Measurements from ENCODE around the gene AGER. TPM values are rescaled to one million over a fixed set of nuclear protein-coding genes. Genes with fewer than 3 reads are reported as not detected.
A peak's percentile ranks its signal among the peaks of the same experiment; 100 is the strongest.

The AGER gene
- total and polyA plus RNA-seq, 9 of the 15 experiments (the other 6 are each of a cell fraction or from before 2014, with no cell fraction given), result 1.2 to 11.5 (median 4.1) TPM

- TF ChIP-seq UBTF (IDR thresholded peaks at IDR 0.05; ENCODE audit: borderline replicate concordance in 1 of 2, low read depth in 2 of 2, low read length in 2 of 2) (no peak), SMAD4 (CRISPR knock-in tag; conservative IDR thresholded peaks at IDR 0.05) (0 out of 2 replicates have a peak, but pooled peaks have one; percentile 39), CXXC5 (CRISPR knock-in tag; IDR thresholded peaks at IDR 0.05) (peak; percentile 60), STAG1 (CRISPR knock-in tag; IDR thresholded peaks at IDR 0.05; ENCODE audit: borderline replicate concordance) (no peak), ZNF830 (CRISPR knock-in tag; IDR thresholded peaks at IDR 0.05) (no peak), SMAD1 (IDR thresholded peaks at IDR 0.05; ENCODE audit: low read depth, low read length, partially characterized antibody) (no peak), SRSF9 (IDR thresholded peaks at IDR 0.05; ENCODE audit: borderline replicate concordance, low read depth, low read length) (no peak), FOXK2 (conservative IDR thresholded peaks at IDR 0.05 in 1 of 2, IDR thresholded peaks at IDR 0.05 in 1 of 2; ENCODE audit: low read depth in 2 of 2) (no peak), E2F3 (CRISPR knock-in tag; IDR thresholded peaks at IDR 0.05) (no peak), TAL1 (IDR thresholded peaks at IDR 0.05) (peak; percentile 16; the same call in 1 of the 2 replicates), MED1 (CRISPR knock-in tag; IDR thresholded peaks at IDR 0.05; ENCODE audit: borderline replicate concordance) (no peak), BRF1 (IDR thresholded peaks at IDR 0.05; ENCODE audit: borderline replicate concordance, extremely low read depth, insufficient read length) (no peak), KLF6 (CRISPR knock-in tag; IDR thresholded peaks at IDR 0.05; ENCODE audit: borderline replicate concordance) (peak; percentile 35; the same call in 1 of the 2 replicates), YY1 (IDR thresholded peaks at IDR 0.05; ENCODE audit: borderline replicate concordance in 1 of 3, control insufficient read depth in 1 of 3, extremely low read depth in 1 of 3, insufficient read depth in 3 of 3, insufficient read length in 1 of 3, insufficient replicate concordance in 2 of 3, low read depth in 1 of 3, low read length in 2 of 3) (peak in 1 of 3 experiments; percentile 54), CCAR2 (IDR thresholded peaks at IDR 0.05; ENCODE audit: low read depth, low read length) (no peak), ELF4 (CRISPR knock-in tag; IDR thresholded peaks at IDR 0.05) (no peak), CTBP1 (IDR thresholded peaks at IDR 0.05; ENCODE audit: borderline replicate concordance) (peak; percentile 30; the same call in 1 of the 2 replicates), MTF1 (CRISPR knock-in tag; IDR thresholded peaks at IDR 0.05; ENCODE audit: borderline replicate concordance) (no peak), HEY1 (CRISPR knock-in tag; IDR thresholded peaks at IDR 0.05; ENCODE audit: borderline replicate concordance) (no peak), GATA2 (CRISPR knock-in tag; IDR thresholded peaks at IDR 0.05) (peak; percentile 24; the same call in 1 of the 2 replicates), ZNF347 (CRISPR knock-in tag; IDR thresholded peaks at IDR 0.05; ENCODE audit: low read depth) (no peak), GABPA (tag; conservative IDR thresholded peaks at IDR 0.05; ENCODE audit: low read depth) (no peak), CREB3 (tag; conservative IDR thresholded peaks at IDR 0.05; ENCODE audit: low read depth) (peak; percentile 68; the same call in 1 of the 2 replicates), NR2C1 (IDR thresholded peaks at IDR 0.05) (no peak), NR2C1 (tag; IDR thresholded peaks at IDR 0.05) (0 out of 2 replicates have a peak, but pooled peaks have one; percentile 40)
Measured at GRCh38 chr6:32216285-32216684, 32.2 kb upstream of the AGER start (continued).
